Measurements from ENCODE around the gene GPR146. TPM values are rescaled to one million over a fixed set of nuclear protein-coding genes. Genes with fewer than 3 reads are reported as not detected.

GPR146 gene, protein sequence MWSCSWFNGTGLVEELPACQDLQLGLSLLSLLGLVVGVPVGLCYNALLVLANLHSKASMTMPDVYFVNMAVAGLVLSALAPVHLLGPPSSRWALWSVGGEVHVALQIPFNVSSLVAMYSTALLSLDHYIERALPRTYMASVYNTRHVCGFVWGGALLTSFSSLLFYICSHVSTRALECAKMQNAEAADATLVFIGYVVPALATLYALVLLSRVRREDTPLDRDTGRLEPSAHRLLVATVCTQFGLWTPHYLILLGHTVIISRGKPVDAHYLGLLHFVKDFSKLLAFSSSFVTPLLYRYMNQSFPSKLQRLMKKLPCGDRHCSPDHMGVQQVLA
- 10 to 100 TPM; 13.4 to 18.6 TPM for total RNA-seq

DNA sequence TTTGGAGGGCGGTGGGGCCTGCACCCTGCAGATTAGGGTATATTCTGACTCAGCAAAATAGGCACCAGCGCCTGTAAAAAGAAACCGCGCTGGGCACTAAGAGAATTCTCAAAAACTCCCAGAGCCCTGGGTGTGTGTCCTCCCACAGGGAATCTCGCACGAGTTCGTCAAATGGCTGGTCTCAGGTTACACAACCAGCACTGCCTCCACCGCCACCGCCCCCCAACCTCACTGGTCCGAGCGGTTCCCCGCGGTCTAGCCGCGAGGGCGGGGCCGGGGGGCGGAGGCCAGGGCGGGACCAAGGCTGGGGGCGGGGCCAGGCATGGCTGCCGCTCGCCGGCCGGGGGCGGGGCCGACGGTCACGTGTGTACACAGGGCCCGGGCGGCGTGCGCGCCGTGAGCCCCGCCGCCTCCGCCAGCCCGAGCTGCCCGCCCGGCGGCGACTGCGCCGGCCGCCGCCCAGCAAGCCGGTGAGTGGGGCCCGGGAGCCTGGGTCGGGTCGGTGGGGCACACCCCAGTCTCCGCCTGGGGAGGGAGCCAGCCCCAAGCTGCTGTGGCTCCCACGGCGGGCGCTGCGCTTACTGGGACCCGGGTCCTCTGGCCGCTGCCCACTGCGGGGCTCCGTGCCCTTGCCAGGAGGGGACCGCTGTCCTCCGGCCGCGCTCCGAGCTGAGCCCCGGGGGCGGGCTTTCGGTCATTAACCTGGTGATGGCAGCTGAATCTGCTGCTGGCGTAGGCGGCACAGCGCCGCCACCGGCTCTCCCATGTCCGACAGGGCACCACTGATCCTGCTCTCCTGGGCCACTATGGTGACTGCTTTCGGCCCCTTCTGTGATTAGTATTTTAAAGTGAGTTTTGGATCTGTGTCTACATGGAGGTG is at the start of gene GPR146:
Gene GPR146, plus strand, starts transcription at position 358 of the 880 bp plus-strand sequence. CDS start 12,970 bp downstream, outside the sequence.
- DNase-seq (ENCODE audit: low spot score), result peak; percentile 98
- H3K27me3 ChIP-seq, result no peaks in the 10 kb centered on the region
- TF ChIP-seq CTCF (IDR thresholded peaks at IDR 0.05), result peak; percentile 51 to 68
- no peaks in the 10 kb centered on the region for H3K36me3 ChIP-seq
- H3K9me3 ChIP-seq, result no peaks in the 10 kb centered on the region
- H3K27ac ChIP-seq, result peak within 1 kb of the TSS; percentile 94 to 95
- H3K4me1 ChIP-seq, result peaks cover 0 to 64% of the 10 kb centered on the region in 2 donors
- H3K4me3 ChIP-seq, result peak within 1 kb of the TSS; percentile 64 to 81

DNA sequence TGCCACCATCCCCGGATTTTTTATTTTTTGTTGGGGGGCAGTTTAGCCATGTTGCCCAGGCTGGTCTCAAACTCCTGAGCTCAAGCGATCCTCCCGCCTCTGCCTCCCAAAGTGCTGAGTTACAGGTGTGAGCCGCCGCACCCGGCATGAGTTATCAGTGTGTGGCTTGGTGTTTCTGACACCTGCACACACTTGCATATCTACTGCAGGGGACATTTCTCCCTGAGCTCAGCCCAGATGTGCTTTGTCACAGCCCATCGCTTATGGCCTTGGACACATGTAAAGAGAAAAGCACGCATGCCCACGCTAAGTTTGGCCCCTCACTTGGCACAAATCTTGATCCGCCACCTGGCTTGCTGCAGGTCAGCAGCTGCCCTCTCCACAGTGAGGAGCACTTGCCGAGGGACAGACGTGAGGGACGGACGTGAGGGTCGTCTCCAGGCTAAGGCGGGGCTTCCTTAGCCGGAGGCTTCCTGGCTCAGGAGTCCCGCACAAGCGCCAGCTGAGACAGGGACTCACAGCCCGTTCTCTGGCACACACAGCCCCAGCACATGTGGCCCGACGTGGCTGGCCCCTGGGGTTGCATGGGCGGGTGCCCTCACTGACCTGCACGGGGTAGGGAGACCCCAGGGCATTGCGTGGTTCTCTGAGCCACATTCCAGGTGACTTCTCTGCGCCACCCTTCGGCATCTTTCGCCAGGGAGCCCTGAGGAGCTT is 49.6 kb upstream of the GPR146 start:
- H3K4me1 ChIP-seq, result peaks cover 0 to 10% of the 10 kb centered on the region in 2 donors
- no peak overlapping the region for H3K27ac ChIP-seq
- H3K27me3 ChIP-seq, result no peaks in the 10 kb centered on the region
- no peak overlapping the region for H3K4me3 ChIP-seq
- no peak for DNase-seq (ENCODE audit: low spot score)
- H3K36me3 ChIP-seq, result peaks cover 3% of the 10 kb centered on the region
- no peaks in the 10 kb centered on the region for H3K9me3 ChIP-seq
- no peak for TF ChIP-seq CTCF (IDR thresholded peaks at IDR 0.05)

GRCh38 chr7:995571-995970 is 48.8 kb upstream of the GPR146 start:
- H3K4me1 ChIP-seq, result peaks cover 0 to 10% of the 10 kb centered on the region in 2 donors
- peaks cover 5% of the 10 kb centered on the region for H3K36me3 ChIP-seq

DNA sequence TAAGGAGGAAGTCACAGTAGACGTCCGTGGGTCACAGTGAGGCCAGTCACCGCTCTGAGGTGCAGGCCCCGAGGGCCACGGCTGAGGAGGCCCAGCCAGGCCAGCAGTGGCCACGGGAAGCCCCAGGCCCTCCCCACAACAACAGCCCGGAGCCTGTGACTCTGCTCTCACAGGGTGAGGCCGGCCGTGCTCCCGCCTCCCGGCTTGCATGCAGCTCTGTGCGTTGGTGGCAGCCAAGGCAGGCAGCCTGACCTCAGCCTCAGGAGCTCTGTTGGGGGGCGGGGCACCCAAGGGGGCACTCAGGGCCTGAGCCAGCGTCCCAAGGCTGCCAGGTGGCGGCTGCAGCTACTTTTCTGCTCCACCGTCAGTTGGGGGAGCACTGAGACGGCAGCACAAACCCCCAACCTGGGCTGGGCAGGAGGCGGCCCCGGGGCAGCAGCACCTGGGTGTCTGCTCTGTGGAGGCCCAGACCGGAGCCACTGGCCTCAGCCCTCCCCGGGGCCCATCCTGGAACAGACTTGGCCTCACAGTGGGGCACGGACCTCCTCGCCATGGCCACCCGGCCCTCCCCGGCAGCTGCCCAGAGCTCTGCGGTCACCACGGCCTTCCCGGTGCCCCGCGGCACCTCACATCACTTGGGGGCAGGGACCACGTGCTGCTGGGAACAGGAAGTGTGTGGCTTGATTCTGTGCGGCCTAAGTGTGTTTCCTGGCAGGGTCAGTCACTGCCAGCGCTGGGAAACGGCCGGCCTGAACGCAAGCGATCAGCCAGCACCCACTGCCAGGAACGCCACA is 48.1 kb upstream of the GPR146 start:
- Histone ChIP-seq H3K9me3 (no peaks in the 10 kb centered on the region), H3K4me3 (no peak overlapping the region), H3K4me1 (peaks cover 0 to 10% of the 10 kb centered on the region in 2 donors), H3K27ac (no peak overlapping the region), H3K27me3 (no peaks in the 10 kb centered on the region), H3K36me3 (peaks cover 5% of the 10 kb centered on the region)
- TF ChIP-seq CTCF (IDR thresholded peaks at IDR 0.05), result no peak
- DNase-seq (ENCODE audit: low spot score), result no peak

More at GRCh38 chr7:995571-995970, 48.8 kb upstream of the GPR146 start:
- TF ChIP-seq CTCF (IDR thresholded peaks at IDR 0.05), result no peak
- Histone ChIP-seq H3K27ac (no peak overlapping the region), H3K4me3 (no peak overlapping the region), H3K9me3 (no peaks in the 10 kb centered on the region), H3K27me3 (no peaks in the 10 kb centered on the region)
- DNase-seq (ENCODE audit: low spot score), result no peak

All from right atrium auricular region (tissue), 2 donors.